ENCODE measurements around the gene CTNNA2.

- TF ChIP-seq POLR2AphosphoS5 (IDR thresholded peaks at IDR 0.05; ENCODE audit: low read depth, low read length) (no peak), POLR2A (IDR thresholded peaks at IDR 0.05; ENCODE audit: low read depth, low read length) (no peak)
These were observed 637.1 kb downstream of the CTNNA2 start for GRCh38 chr2:80149991-80150390.
